Endothelial cell (in vitro differentiated cells): ENCODE results near the gene ASTN1. TPM values are rescaled to one million over a fixed set of nuclear protein-coding genes. Genes with fewer than 3 reads are reported as not detected.

ENCODE experiments used
- DNase-seq: peaks from one replicate; pipeline ENCODE4 v3.0.0; 2021; ENCODE audit warnings: low spot score
- H3K27ac Mint-ChIP-seq: one replicate; pipeline ENCODE4 v1.8.0; 2021; ENCODE audit warnings: mixed read lengths, inconsistent platforms; ENCODE audit not compliant: unreplicated experiment
- H3K27me3 Mint-ChIP-seq: one replicate; pipeline ENCODE4 v1.8.0; 2021; ENCODE audit warnings: mild to moderate bottlenecking, moderate library complexity, mixed read lengths, inconsistent platforms; ENCODE audit not compliant: unreplicated experiment
- H3K36me3 Mint-ChIP-seq: one replicate; pipeline ENCODE4 v1.8.0; 2021; ENCODE audit warnings: mild to moderate bottlenecking, low read depth, mixed read lengths, inconsistent platforms; ENCODE audit not compliant: unreplicated experiment
- H3K4me1 Mint-ChIP-seq: one replicate; pipeline ENCODE4 v1.8.0; 2021; ENCODE audit warnings: mild to moderate bottlenecking, mixed read lengths, inconsistent platforms; ENCODE audit not compliant: unreplicated experiment
- H3K4me3 Mint-ChIP-seq: one replicate; pipeline ENCODE4 v1.8.0; 2021; ENCODE audit warnings: mild to moderate bottlenecking, mixed read lengths, inconsistent platforms; ENCODE audit not compliant: unreplicated experiment
- H3K9me3 Mint-ChIP-seq: one replicate; pipeline ENCODE4 v1.8.0; 2021; ENCODE audit warnings: mixed read lengths, inconsistent platforms; ENCODE audit not compliant: unreplicated experiment
- CTCF ChIP-seq: fragments of 200-600 bp; sonication (generic); IDR thresholded peaks from one replicate; pipeline ENCODE4 v1.5.0; 2021; ENCODE audit warnings: antibody characterized with exemption; ENCODE audit not compliant: unreplicated experiment
- total RNA-seq: library from RNA; stranded (reverse); fragmentation: NEBNext Ultra II Directional; extraction: Animal tissue kit (Norgen Biotek cat#: 25700); gene quantifications from one replicate; pipeline ENCODE4 v1.2.1, GENCODE V29; 2021; ENCODE audit not compliant: unreplicated experiment

Gene ASTN1
- total RNA-seq, 1 donor from 2014 or later, result 66.6 TPM

GRCh38 chr1:176893625-176894352 lies 270.7 kb downstream of the ASTN1 start:
- DNase-seq, result no peak
- H3K36me3 Mint-ChIP-seq, result peaks cover 3% of the 10 kb centered on the region
- no peaks in the 10 kb centered on the region for H3K27me3 Mint-ChIP-seq
- H3K27ac Mint-ChIP-seq, result peak overlapping the region; percentile 70
- no peak overlapping the region for H3K4me3 Mint-ChIP-seq
- H3K9me3 Mint-ChIP-seq, result no peaks in the 10 kb centered on the region
- no peak for TF ChIP-seq CTCF
- no peaks in the 10 kb centered on the region for H3K4me1 Mint-ChIP-seq

GRCh38 chr1:176888471-176889032 lies 276.0 kb downstream of the ASTN1 start:
- H3K27me3 Mint-ChIP-seq, result no peaks in the 10 kb centered on the region
- no peaks in the 10 kb centered on the region for H3K9me3 Mint-ChIP-seq
- peaks cover 25% of the 10 kb centered on the region for H3K36me3 Mint-ChIP-seq
- TF ChIP-seq CTCF, result no peak
- no peak overlapping the region for H3K4me3 Mint-ChIP-seq
- no peaks in the 10 kb centered on the region for H3K4me1 Mint-ChIP-seq
- no peak overlapping the region for H3K27ac Mint-ChIP-seq
- DNase-seq, result no peak

- no peaks in the 10 kb centered on the region for H3K4me1 Mint-ChIP-seq
- no peaks in the 10 kb centered on the region for H3K9me3 Mint-ChIP-seq
- H3K27ac Mint-ChIP-seq, result no peak overlapping the region
- TF ChIP-seq CTCF, result no peak
- H3K36me3 Mint-ChIP-seq, result peaks cover 34% of the 10 kb centered on the region
- no peaks in the 10 kb centered on the region for H3K27me3 Mint-ChIP-seq
- no peak for DNase-seq
- no peak overlapping the region for H3K4me3 Mint-ChIP-seq
Observed at GRCh38 chr1:176885751-176886150, 278.8 kb downstream of the ASTN1 start.

GRCh38 chr1:176885341-176885740 lies 279.2 kb downstream of the ASTN1 start:
- H3K4me1 Mint-ChIP-seq, result no peaks in the 10 kb centered on the region
- H3K27ac Mint-ChIP-seq, result no peak overlapping the region
- no peak for TF ChIP-seq CTCF
- no peak for DNase-seq
- H3K4me3 Mint-ChIP-seq, result no peak overlapping the region
- H3K9me3 Mint-ChIP-seq, result no peaks in the 10 kb centered on the region
- H3K27me3 Mint-ChIP-seq, result no peaks in the 10 kb centered on the region
- H3K36me3 Mint-ChIP-seq, result peaks cover 34% of the 10 kb centered on the region

- no peak overlapping the region for H3K27ac Mint-ChIP-seq
- peaks cover 35% of the 10 kb centered on the region for H3K36me3 Mint-ChIP-seq
- no peak overlapping the region for H3K4me3 Mint-ChIP-seq
- no peaks in the 10 kb centered on the region for H3K9me3 Mint-ChIP-seq
- no peak for DNase-seq
- no peaks in the 10 kb centered on the region for H3K27me3 Mint-ChIP-seq
- no peaks in the 10 kb centered on the region for H3K4me1 Mint-ChIP-seq
- no peak for TF ChIP-seq CTCF
Observed at GRCh38 chr1:176884911-176885310, 279.6 kb downstream of the ASTN1 start.
